Kidney (tissue), 14 donors: ENCODE results near the gene OBSCN. TPM values are rescaled to one million over a fixed set of nuclear protein-coding genes. Genes with fewer than 3 reads are reported as not detected.

Source experiments
- DNase-seq, 5 donors: peaks; one replicate each; pipeline ENCODE4 v3.0.0-alpha.2; 2013 to 2020
- FAIRE-seq: peaks from 2 replicates; lab custom pipeline; 2012; peaks lifted over from hg19 to GRCh38; lab: Jason Lieb, UNC
- H3K27ac ChIP-seq, 2 donors: one replicate each; pipeline ENCODE4 v1.7.0; 2013; ENCODE audit warnings: low read depth in 2 of 2, low read length in 2 of 2, inconsistent platforms in 1 of 2
- H3K27me3 ChIP-seq: one replicate; pipeline ENCODE4 v1.7.1; 2013; ENCODE audit warnings: low read length, inconsistent platforms; ENCODE audit not compliant: control insufficient read depth, insufficient read depth
- H3K36me3 ChIP-seq, 3 donors: one replicate each; pipeline versions ENCODE4 v1.7.0 to v1.7.1; 2013; ENCODE audit warnings: low read length in 3 of 3, control low read depth in 1 of 3, inconsistent platforms in 1 of 3; ENCODE audit not compliant: insufficient read depth in 3 of 3, control insufficient read depth in 2 of 3
- H3K4me1 ChIP-seq, 3 donors: one replicate each; pipeline versions ENCODE4 v1.7.0 to v1.7.1; 2013; ENCODE audit warnings: low read length in 3 of 3, inconsistent platforms in 1 of 3, low read depth in 1 of 3; ENCODE audit not compliant: control insufficient read depth in 2 of 3, insufficient read depth in 2 of 3
- H3K4me3 ChIP-seq, 3 donors: one replicate each; pipeline versions ENCODE4 v1.7.0 to v1.8.1; 2013; ENCODE audit warnings: low read length in 3 of 3, control low read depth in 1 of 3, inconsistent platforms in 1 of 3
- H3K9ac ChIP-seq, 3 donors: one replicate each; pipeline versions ENCODE4 v1.7.0 to v1.7.1; 2013; ENCODE audit warnings: low read length in 3 of 3, control low read depth in 1 of 3, inconsistent platforms in 1 of 3
- H3K9me3 ChIP-seq, 3 donors: one replicate each; pipeline versions ENCODE4 v1.7.0 to v1.7.1; 2013; ENCODE audit warnings: low read length in 3 of 3, control low read depth in 1 of 3, inconsistent platforms in 1 of 3; ENCODE audit not compliant: control insufficient read depth in 2 of 3, insufficient read depth in 1 of 3
- intact Hi-C: fragments of 100-400 bp; cut with DNase I; formaldehyde crosslinking; loops from one replicate; pipeline ENCODE4 v1.11.1; 2022
- polyA plus RNA-seq: library from polyadenylated mRNA; stranded (reverse); fragments of 350-450 nt; fragmentation: Illumina TruSeq; extraction: RNeasy Lipid Tissue Mini Kit (QIAGEN cat#74804); gene quantifications from one replicate; pipeline ENCODE4 v1.2.3, GENCODE V29; 2014; ENCODE audit warnings: low read depth, low replicate concordance; ENCODE audit not compliant: insufficient read depth
- total RNA-seq: library from RNA; stranded (reverse); fragmentation: NEBNext Ultra II Directional; extraction: Animal tissue kit (Norgen Biotek cat#: 25700); gene quantifications from one replicate; pipeline ENCODE4 v1.2.1, GENCODE V29; 2021
- TF ChIP-seq, protein P1 (sequence below): IDR thresholded peaks from 3 replicates; pipeline ENCODE4 v1.5.1; 2012; ENCODE audit warnings: mild to moderate bottlenecking, moderate library complexity, borderline replicate concordance; ENCODE audit not compliant: insufficient read depth; ENCODE audit errors: extremely low read depth
- donor health status: control.
- donor health status: control.
- donor health status: control.
- donor health status: control.
- donor health status: control.
- donor health status: DM: yes; HTN: yes; CAD: no.
- donor health status: Normal renal cell carcinoma (clear cell type).

Gene OBSCN
- total and polyA plus RNA-seq, 2 donors from 2014 or later, result 14.5 to 30.0 TPM

GRCh38 chr1:228280106-228280901, 72.5 kb downstream of the OBSCN start:
- TF ChIP-seq, protein P1, sequence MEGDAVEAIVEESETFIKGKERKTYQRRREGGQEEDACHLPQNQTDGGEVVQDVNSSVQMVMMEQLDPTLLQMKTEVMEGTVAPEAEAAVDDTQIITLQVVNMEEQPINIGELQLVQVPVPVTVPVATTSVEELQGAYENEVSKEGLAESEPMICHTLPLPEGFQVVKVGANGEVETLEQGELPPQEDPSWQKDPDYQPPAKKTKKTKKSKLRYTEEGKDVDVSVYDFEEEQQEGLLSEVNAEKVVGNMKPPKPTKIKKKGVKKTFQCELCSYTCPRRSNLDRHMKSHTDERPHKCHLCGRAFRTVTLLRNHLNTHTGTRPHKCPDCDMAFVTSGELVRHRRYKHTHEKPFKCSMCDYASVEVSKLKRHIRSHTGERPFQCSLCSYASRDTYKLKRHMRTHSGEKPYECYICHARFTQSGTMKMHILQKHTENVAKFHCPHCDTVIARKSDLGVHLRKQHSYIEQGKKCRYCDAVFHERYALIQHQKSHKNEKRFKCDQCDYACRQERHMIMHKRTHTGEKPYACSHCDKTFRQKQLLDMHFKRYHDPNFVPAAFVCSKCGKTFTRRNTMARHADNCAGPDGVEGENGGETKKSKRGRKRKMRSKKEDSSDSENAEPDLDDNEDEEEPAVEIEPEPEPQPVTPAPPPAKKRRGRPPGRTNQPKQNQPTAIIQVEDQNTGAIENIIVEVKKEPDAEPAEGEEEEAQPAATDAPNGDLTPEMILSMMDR, result no peak
- H3K27ac ChIP-seq, result no peak overlapping the region
- no peak overlapping the region for H3K9ac ChIP-seq
- intact Hi-C loops, result no loop called here
- H3K9me3 ChIP-seq, result no peaks in the 10 kb centered on the region
- FAIRE-seq, result no peak
- H3K4me1 ChIP-seq, result peaks cover 0 to 4% (median under 1%) of the 10 kb centered on the region in 3 donors
- no peaks in the 10 kb centered on the region for H3K27me3 ChIP-seq
- no peak overlapping the region for H3K4me3 ChIP-seq
- peak in 1 of 5 donors; percentile 66 for DNase-seq
- no peaks in the 10 kb centered on the region for H3K36me3 ChIP-seq

DNA sequence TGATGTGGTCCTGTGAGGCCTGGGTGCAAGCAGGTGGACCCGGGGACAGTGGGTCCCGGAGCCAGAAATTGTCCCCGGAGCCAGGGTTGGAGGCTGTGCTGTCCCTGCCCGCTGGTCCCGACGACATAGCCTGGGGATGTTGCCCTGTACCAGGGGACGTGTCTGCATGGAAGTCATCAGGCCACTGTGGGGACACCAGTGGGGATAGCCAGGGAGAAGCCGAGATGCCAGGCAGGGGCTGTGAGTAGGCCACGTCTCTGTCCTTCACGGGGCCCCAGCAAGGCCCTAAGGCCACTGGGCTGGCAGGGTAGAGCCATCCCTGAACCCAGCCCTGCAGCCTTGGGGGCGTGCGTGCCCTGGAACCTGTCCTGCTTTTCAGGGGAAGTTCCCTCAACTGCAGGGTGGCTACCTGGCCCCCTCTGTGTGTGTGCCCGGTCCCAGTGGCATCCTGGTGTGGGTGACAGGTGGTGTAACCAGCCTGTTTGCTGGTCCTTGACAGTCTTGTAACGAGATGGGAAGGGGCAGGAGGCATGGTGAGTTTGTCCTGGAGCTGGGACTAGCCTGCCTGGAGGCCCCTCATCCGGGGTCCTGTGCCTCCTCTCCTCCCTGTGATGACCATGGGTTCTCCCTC, 73.2 kb downstream of the OBSCN start:
- DNase-seq (peak in 1 of 5 donors; percentile 67), FAIRE-seq (no peak)
- Histone ChIP-seq H3K27me3 (no peaks in the 10 kb centered on the region), H3K4me1 (peaks cover 0 to 3% (median 0%) of the 10 kb centered on the region in 3 donors), H3K9ac (no peak overlapping the region), H3K9me3 (no peaks in the 10 kb centered on the region), H3K36me3 (no peaks in the 10 kb centered on the region), H3K27ac (no peak overlapping the region), H3K4me3 (no peak overlapping the region)
- intact Hi-C loops, result no loop called here
- TF ChIP-seq, protein P1, result no peak

DNA sequence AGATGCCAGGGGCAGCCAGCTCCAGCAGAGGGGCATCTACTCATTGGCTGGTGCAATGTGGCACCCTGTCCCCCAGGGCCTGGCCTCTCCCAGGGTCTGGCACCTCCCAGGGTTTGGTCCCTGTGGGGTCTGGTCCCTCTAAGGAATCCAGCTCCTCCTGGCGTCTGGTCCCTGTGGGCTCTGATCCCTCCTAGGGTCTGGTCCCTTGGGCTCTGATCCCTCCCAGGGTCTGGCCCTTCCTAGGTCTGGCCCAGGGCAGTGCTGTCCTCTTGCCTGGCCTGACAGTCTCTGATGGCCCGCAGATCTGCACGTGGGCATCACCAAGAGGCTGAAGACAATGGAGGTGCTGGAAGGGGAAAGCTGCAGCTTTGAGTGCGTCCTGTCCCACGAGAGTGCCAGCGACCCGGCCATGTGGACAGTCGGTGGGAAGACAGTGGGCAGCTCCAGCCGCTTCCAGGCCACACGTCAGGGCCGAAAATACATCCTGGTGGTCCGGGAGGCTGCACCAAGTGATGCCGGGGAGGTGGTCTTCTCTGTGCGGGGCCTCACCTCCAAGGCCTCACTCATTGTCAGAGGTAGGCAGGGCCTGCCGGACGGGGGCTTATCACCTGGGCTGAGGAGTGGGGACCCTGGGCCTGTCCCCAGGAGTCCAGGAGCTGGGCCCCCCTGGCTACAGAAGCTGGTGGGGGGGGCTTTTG, 73.9 kb downstream of the OBSCN start:
- intact Hi-C loops, result no loop called here
- no peak overlapping the region for H3K9ac ChIP-seq
- TF ChIP-seq, protein P1, result no peak
- no peaks in the 10 kb centered on the region for H3K9me3 ChIP-seq
- no peaks in the 10 kb centered on the region for H3K4me1 ChIP-seq
- H3K27me3 ChIP-seq, result no peaks in the 10 kb centered on the region
- no peak overlapping the region for H3K4me3 ChIP-seq
- FAIRE-seq, result no peak
- no peaks in the 10 kb centered on the region for H3K36me3 ChIP-seq
- no peak overlapping the region for H3K27ac ChIP-seq
- DNase-seq, result peak in 1 of 5 donors; percentile 69
